HG03108 (cell line): ENCODE data around the gene PTCH2.
A peak's percentile ranks its signal among the peaks of the same experiment; 100 is the strongest.

Experiments
- ATAC-seq: cut with Tn5 transposase; IDR thresholded peaks from one replicate; pipeline ENCODE4 v1.9.1; 2021; ENCODE audit warnings: moderate library complexity; ENCODE audit not compliant: unreplicated experiment

Gene PTCH2

DNA sequence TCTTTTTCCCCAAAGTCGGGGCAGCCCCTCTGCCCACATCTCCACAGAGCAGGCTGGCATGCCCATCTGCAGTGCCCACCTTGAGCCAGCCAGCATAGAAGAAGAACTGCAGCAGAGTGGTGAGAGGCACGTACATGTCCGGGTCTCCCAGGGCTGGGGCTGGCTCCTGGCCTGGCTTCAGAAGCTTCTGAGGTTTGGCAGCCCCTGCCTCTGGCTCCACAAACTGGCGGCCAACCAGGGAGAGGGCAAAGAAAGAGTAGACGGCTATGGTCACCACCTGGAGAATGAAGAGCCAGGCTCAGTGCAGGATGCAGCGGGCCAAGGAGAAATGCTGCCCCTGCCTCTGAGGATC lies 58.0 kb downstream of the PTCH2 start:
- no peak for ATAC-seq

DNA sequence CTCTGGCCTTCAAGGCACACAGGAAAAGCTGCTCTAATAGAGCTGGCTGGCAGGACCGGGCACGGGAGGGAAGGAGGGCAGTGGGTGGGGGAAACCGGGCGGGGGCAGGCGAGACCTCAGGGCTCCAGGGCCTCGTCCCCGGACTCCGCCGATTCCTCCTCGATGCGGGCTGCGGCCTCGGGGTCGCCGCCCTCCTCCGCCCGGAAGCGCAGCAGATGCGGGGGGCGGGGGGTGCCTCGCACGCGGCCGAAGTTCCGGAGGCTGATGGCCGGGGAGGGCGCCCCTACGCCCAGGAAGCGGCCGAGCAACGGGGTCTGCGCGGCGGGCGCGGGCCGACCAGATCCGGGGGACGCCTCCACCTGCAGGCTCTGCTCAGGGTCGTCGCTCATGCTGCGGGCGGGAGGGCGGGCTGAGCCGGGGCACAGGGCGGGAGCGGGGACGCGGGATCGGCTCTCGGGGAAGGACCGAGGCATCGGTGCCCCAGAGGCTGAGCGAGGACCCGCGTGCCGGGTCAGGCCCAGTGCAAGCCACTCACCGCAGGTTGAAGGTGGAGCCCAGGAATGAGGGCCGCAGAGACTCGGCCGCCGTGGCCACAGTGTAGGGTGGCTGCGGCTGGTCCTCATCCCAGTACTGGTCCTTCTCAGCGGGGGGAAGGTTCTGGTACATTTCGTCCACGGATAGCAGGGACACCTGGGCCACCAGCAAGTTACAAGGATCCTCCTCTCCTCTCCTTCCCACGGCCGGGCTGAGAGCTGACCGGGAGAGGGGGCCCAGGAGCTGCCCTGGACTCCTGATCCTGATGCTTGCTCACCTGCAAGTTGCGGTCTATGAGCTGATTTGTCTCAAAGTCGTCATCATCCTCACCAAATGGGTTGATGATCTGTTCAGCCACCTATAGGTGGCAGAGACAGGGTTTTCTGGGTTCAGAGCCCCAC lies 58.7 kb downstream of the PTCH2 start:
- no peak for ATAC-seq

DNA sequence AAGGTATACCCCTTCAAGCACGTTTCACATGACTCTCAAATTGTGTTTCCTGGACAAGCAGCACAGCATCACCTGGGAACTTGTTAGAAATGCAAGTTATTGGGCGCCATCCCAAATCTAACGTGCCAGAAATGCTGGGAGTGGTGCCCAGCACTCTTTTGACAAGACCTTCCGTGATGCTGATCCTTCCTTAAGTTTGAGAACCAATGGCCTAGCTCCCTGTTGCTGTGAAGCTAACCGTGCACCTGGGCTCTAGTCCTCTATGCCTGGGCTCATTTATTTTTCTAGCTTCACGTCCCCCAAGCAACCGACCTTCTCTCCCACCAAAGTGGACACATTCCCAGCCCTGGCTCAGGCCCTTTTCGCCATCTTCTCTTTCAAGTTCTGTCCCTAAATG lies 59.4 kb downstream of the PTCH2 start:
- no peak for ATAC-seq

DNA sequence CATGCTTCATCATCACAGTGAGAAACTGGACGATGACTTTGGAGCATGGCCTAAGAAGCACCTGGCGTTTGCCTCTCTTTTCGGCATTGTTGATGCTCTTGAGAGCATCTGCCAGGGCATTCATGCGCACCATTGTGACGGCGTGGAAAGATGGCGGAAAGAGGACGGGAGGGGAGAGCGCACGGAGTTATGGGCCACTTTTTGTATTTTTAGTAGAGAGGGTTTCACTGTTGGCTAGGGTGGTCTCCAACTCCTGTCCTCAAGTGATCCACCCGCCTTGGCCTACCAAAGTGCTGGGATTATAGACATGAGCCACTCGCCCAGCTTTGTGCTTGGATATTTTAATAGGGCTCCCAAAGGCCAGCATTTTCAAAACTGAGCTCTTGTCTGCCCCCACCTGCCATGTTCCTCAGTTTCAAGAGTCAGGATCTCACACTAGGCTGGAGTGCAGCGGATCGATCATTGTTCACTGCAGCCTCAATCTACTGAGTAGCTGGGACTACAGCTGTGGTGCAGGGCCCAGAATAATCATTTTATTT lies 62.4 kb downstream of the PTCH2 start:
- ATAC-seq: no peak

- ATAC-seq: no peak
These were observed 64.1 kb downstream of the PTCH2 start for GRCh38 chr1:44778705-44779576.

DNA sequence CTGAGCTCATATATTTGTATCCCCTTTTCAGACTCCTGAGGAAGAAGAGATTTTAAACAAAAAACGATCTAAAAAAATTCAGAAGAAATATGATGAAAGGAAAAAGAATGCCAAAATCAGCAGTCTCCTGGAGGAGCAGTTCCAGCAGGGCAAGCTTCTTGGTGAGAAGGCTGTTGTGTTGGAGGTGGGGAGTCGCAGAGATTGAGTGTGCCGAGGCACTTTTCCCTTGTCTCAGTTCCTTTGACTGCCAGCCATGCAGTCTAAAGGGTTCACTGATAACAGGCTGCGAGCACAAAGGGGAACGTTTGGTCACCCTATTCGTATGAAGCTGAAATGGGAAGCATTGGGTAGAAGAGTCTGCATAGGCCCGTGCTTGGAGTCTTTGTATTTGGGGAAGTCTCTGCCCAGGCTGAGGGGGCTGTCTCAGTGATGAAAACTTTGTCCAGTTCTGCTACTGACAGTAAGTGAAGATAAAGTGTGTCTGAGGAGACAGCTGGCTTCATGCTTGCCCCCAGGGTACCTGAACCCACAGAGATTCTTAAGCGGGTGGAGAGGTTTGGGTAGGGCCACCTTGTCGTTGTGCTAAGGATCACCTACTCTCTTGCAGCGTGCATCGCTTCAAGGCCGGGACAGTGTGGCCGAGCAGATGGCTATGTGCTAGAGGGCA lies 65.0 kb downstream of the PTCH2 start:
- ATAC-seq: no peak

DNA sequence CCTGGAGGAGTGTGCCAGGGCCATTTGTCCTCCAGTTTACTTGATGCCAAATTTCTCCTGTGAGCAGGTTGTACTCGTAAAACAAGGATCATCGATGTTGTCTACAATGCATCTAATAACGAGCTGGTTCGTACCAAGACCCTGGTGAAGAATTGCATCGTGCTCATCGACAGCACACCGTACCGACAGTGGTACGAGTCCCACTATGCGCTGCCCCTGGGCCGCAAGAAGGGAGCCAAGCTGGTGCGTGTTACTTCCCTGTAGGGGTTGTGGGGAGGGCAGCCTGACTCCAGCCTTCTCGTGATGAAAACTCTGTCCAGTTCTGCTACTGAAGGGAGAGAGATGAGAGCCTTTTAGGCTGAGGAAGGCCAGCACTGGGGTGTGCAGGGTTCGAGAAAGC lies 65.5 kb downstream of the PTCH2 start:
- ATAC-seq: no peak

GRCh38 chr1:44776730-44777068 lies 66.4 kb downstream of the PTCH2 start:
- ATAC-seq: no peak

DNA sequence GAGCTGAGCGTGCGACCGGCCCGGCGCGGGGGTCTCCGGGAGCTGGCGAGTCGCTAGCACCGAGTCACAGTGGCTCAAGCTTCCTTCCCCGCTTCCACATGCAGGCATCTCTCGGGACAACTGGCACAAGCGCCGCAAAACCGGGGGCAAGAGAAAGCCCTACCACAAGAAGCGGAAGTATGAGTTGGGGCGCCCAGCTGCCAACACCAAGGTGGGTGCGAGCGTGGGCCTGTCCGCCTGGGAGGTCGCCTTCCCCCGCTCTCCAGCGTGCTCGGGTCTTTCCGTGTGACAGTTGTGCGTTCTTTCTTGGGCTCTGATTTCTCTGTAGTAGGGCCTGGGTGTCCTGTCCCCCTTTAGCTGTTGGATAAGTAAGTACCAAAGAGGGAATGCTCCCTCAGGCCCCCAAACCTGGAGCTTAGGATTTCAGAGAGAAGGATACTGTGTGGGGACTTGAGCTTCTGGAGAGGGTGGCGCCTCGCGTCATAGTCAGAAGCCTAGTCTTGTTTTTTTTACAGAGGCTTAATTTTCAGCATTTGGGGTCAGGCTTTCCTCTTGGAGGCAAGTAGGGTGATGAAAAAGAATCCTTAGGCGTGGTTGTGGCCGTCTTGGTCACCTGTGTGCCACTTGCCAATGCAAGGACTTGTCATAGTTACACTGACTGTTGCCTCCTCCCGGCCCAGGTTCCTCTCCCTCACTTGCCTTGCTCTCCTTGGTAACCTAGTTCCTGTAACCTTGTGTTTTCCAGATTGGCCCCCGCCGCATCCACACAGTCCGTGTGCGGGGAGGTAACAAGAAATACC lies 66.9 kb downstream of the PTCH2 start:
- ATAC-seq: peak; percentile 10

DNA sequence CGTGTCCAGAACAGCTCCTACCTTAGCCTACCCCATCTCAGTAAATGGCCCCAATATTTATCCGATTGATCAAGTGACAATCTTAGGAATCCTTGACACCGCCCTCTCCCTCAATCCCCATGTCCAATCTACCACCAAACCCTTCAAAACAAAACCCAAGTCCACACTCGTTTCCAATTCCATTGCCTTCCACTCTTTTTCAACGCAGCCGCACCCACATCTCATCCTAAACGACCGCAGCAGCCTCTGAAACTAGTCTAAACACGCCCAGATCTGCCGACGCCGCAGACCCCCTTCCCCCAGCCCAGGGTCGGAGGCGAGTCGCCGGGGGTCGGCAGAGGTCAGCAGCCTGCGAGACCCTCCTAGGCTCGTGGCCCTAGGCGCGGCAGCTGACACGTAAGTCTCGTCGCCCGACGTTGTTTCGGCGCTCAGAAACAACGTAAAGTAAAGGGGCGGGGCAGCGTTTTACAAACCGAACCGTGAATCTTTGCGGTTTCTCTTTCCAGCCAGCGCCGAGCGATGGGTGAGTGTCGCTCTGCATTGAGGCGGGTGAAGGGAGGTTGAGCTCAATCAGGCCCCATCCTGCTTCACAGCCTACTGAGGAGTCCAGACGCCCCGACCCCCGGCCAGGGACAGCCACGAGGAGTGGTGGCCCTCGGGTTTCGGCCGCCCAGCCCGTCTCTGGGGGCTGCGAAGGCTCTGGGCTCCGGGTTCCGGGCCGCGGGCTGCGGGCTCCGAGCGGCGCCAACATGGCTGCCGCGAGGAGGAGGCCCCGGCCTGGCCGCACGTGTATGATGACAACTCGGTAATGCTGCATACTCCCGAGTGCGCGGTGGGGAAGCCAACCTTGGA lies 67.7 kb downstream of the PTCH2 start, which contains the start of gene RPS8:
Gene RPS8 (plus strand): TSS at position 463 of the 852 bp plus-strand sequence. CDS start 57 bp downstream, at position 520.
- ATAC-seq: peak; percentile 79
